Activated CD4-positive, alpha-beta T cell treated with anti-CD3 and anti-CD28 coated beads for 4 hours (primary cell): ENCODE measurements around the gene PLXDC1.
A peak's percentile ranks its signal among the peaks of the same experiment; 100 is the strongest.
"Not testable (repeated sequence)": the region's sequence is repeated elsewhere in the genome, so short reads cannot be mapped to it uniquely, and the experiment has no call there.

ENCODE experiments used
- DNase-seq, 2 donors: peaks; one replicate each; pipeline ENCODE4 v3.0.0-alpha.2; 2020

The PLXDC1 gene

GRCh38 chr17:39178536-39178935, 27.1 kb upstream of the PLXDC1 start:
- DNase-seq: no peak

DNA sequence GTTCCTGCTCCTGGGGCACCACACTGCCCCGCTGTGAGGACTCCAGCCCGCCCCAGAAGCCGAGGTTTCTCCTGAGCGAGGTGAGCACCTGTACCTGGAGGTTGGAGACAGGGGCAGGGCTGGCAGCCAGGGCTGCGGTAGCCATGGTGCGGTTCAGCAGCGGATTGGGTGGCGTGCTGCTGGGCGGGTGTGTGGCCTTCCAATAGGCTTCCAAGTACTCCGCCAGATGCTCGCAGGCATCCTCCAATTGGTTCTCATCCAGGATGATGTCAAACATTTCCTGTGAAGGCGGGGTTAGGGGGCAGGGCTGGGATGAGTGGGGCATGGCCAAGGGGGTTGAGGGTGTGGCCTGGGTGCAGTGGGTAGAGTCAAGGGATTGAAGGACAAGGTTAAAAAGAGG, 25.8 kb upstream of the PLXDC1 start:
- DNase-seq: no peak

- no peak for DNase-seq
Measured at GRCh38 chr17:39175695-39176093, 24.3 kb upstream of the PLXDC1 start.

- DNase-seq: peak; percentile 77 to 81
Measured at GRCh38 chr17:39174920-39175694, 23.7 kb upstream of the PLXDC1 start.

- DNase-seq: no peak
Measured at GRCh38 chr17:39173526-39174274, 22.3 kb upstream of the PLXDC1 start.

- no peak for DNase-seq
Measured at GRCh38 chr17:39173080-39173479, 21.6 kb upstream of the PLXDC1 start.

DNA sequence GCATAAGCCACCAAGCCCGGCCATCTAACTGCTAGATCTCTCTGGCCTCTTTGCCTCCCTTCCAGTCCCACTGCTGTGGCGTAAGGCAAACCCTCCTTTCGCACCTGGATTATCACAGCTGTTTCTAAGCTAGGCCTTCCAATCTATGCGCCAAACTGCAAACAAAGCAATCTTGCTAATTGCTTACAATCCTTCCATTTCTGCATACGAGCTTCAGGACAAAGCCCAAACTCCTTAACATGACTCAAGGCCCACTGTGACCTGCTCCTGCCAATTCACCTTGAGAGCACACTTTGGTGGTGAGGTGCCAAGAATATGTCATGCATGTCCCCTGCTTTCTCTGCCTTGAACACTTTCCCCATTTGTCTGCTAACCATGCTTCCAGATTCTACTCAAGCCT, 20.5 kb upstream of the PLXDC1 start:
- DNase-seq: no peak

DNA sequence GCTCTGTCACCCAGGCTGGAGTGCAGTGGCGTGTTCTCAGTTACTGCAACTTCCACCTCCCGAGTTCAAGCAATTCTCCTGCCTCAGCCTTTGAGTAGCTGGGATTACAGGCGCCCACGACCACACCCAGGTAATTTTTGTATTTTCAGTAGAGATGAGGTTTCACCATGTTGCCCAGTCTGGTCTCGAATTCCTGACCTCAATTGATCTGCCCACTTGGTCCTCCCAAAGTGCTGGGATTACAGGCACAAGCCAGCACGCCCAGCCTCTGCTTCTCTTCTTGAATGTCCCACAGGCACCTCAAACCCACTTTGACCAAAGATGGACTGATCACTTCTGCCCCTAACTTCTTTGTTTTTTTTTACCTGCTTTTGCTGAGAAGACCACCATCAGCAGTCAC, 19.1 kb upstream of the PLXDC1 start:
- no peak for DNase-seq

DNA sequence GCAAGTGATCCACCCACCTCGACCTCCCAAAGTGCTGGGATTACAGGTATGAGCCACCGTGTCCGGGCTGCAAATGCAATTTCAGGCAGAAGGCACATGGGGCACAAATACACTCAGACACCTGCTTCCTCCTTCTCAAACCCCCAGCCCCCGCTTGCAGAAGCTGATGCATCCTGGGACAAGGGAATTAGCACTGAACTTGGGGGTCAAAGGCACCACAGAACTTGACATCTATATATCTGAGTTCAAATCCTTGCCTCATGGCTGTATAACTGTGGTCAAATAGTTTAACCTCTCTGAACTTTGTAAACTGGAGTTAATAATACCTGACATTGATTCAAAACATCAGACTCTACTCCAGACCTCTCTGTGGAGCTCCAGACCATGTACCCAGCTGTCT, 18.7 kb upstream of the PLXDC1 start:
- no peak for DNase-seq

GRCh38 chr17:39169518-39169917, 18.1 kb upstream of the PLXDC1 start:
- no peak for DNase-seq

DNA sequence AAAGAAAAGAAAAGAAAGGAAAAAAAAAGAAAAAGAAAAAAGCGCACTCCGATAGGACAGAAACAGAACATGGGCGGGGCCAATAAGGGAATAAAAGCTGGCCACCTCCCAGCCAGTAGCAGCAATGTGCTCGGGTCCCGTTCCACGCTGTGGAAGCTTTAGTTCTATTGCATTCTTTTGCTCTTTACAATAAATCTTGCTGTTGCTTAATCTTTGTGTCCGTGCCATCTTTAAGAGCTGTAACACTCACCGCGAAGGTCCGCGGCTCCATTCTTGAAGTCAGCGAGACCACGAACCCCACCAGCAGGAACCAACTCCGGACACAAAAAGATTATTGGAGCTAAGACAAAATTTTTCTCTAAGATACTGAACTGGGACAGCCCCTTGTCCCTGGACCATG, 17.7 kb upstream of the PLXDC1 start:
- DNase-seq: no peak

- DNase-seq: not testable (repeated sequence)
Measured at GRCh38 chr17:39168503-39168902, 17.1 kb upstream of the PLXDC1 start.

GRCh38 chr17:39167476-39167875, 16.0 kb upstream of the PLXDC1 start:
- no peak for DNase-seq

DNA sequence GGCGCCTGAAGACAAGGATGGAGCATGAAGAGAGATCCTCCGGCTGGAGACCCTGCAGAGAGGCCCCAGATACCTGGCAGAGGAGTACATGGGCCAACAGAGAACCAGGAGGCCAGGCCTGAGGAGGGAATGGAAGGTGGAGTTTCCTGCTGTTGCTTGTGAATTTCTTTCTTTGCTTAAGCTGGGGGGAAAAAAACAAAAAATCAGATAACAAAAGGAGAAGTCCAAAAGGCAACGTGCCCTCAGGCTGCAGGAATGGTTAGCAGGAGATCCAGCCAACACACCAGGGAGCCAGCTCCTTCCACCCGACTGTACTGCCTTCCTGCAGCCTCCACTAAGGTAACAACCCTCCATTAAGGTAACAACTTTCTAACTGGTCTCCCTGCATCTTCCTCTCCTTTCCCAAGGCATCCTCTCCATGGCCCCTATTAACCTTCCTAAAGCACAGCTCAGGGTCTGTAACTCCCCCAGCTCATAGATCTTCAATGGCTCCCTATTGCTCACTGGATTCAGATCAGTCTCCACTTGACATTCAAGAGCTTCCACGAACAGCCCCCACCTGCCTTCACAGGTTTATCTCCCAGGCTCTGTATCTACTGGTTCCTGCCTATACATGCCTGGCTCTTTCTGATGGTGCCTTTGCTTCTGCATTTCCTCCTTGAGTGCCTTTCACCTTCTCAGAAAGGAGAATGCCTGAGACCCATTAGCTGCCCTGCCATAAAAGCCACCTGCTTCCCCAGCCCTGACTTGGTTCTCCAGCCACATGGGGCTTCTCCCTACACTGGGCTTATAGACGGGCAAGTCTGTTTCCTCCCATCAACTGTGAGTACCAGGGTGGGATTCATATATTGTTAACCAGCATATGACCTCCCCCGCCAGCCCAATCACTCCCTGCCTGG, 15.2 kb upstream of the PLXDC1 start:
- DNase-seq: no peak

- DNase-seq: no peak
Measured at GRCh38 chr17:39165841-39166349, 14.5 kb upstream of the PLXDC1 start, which contains the start of gene ARL5C. ARL5C (minus strand) TSS chr17:39166161; CDS start chr17:39165760, 401 bp downstream.

GRCh38 chr17:39165178-39165840, 13.9 kb upstream of the PLXDC1 start:
- DNase-seq: no peak

DNA sequence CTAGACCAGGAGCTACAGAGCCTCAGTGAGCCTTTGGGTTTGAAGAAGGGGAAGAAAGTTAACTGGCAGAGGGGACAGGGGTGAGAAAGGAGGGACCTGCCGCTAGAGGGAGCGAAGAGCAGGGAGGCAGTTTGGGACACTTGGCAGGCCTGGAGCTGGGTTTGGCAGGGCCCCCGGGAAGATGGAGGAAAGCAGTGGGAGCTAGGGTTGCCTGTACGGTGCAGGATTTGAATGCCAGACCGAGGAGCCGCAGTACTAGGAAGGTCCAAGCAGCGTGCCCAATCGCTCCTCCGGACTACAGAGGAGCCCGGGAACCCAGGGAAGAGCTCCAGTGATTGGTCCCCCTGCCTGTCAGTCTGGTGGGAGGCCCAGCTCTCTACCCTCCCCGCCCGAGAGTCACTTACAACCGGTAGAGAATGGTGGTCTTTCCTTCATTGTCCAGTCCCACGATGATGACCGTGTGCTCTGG, 13.3 kb upstream of the PLXDC1 start:
- peak; percentile 73 to 76 for DNase-seq

DNA sequence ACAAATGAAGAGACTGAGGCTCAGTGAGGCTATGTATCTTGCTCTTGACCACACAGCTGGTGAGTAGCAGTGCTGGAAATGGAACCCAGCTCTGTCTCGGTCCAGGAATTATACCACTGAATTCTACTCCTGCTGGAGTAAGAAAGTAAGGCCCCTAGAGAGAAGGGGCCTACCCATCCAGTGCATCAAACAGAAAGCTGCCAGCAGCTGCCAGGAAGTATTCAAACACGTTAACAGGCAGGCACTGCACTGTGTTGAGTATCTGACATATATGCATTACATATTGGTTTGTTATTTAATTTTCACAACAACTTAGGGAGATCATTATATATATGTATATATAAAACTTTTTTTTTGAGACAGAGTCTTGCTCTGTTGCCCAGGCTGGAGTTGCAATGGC, 10.5 kb upstream of the PLXDC1 start:
- DNase-seq: no peak

DNA sequence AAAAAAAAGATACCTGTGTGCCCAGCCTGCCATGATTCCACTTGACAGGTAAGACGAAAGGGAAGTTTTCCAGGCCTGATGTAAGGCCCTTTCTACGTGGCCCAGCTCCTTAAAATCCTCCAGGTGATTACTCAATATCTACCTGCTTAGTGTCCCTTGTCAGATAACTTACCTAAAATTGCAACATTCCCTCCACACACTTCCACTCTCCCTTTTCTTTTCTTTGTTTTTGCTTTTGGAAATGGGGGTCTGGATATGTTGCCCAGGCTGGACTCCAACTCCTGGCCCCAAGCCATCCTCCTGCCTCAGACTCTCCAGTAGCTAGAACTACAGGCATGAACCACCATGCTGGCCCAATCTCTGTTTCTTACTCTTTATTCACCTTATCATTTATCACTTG, 7.2 kb upstream of the PLXDC1 start:
- DNase-seq: no peak

DNA sequence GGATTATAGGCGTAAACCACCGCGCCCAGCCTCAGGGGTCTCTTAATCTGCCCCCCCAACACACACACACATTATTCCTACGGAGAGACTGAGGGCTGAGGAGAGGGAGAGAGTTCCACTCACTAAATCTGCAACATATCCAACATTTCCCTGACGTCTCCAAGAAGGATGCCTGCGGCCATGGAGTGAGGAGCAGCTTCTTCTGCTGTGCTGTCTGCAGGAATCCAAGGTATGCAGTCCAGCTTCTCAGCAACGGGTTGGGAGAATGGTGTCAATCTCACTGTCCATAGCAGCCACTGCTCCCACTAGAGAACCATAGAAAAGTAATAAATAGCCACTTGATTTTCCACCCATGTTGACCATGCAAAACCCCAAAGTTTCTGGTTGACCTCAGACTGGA, 5.1 kb upstream of the PLXDC1 start:
- DNase-seq: no peak

GRCh38 chr17:39155654-39156053, 4.2 kb upstream of the PLXDC1 start:
- no peak for DNase-seq

DNA sequence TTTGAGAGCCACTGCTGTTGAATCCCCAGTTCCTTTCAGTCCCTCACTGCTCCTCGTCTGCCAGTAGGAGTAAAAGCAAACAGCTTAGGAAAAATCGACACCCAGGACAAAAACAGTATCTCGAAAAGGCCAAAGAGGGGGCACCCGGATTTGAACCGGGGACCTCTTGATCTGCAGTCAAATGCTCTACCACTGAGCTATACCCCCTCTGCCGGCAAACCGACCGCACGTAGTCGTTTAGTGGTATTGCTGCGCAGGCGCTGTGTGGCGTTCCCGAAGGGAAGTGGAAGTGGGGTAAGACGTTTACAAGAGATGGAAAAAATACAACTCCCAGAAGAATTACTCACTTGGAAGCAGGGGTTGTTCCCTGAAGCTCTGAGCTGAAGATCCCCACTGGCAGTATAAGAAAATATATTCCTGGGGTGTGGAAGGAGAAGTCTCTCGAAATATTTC, 2.2 kb upstream of the PLXDC1 start:
- DNase-seq: peak; percentile 87 to 93
